Neuronal stem cell (in vitro differentiated cells): ENCODE data around the gene FXYD6.
A peak's percentile ranks its signal among the peaks of the same experiment; 100 is the strongest.

ENCODE experiments used
- DNase-seq: peaks from one replicate; pipeline ENCODE4 v3.0.0-alpha.2; 2013; ENCODE audit warnings: low spot score
- H2AFZ ChIP-seq: one replicate; pipeline ENCODE4 v1.6.1; 2013; ENCODE audit warnings: mild to moderate bottlenecking, low read length, inconsistent platforms
- H2AK5ac ChIP-seq: 2 replicates; pipeline ENCODE4 v1.6.1; 2013; ENCODE audit warnings: low read depth, mild to moderate bottlenecking, inconsistent platforms, low read length, moderate library complexity, mixed read lengths
- H2BK120ac ChIP-seq: 2 replicates; pipeline ENCODE4 v1.6.1; 2013; ENCODE audit warnings: low read depth, mild to moderate bottlenecking, inconsistent platforms, low read length, moderate library complexity, mixed read lengths
- H2BK12ac ChIP-seq: one replicate; pipeline ENCODE4 v1.6.1; 2013; ENCODE audit warnings: low read length, inconsistent platforms
- H2BK15ac ChIP-seq: 2 replicates; pipeline ENCODE4 v1.6.1; 2013; ENCODE audit warnings: mild to moderate bottlenecking, low read length, inconsistent platforms, mixed read lengths
- H2BK5ac ChIP-seq: one replicate; pipeline ENCODE4 v1.6.1; 2013; ENCODE audit warnings: inconsistent platforms, mild to moderate bottlenecking, low read length, moderate library complexity
- H3K14ac ChIP-seq: one replicate; pipeline ENCODE4 v1.6.1; 2013; ENCODE audit warnings: low read length, inconsistent platforms
- H3K18ac ChIP-seq: 2 replicates; pipeline ENCODE4 v1.6.1; 2013; ENCODE audit warnings: low read length, inconsistent platforms
- H3K23ac ChIP-seq: 2 replicates; pipeline ENCODE4 v1.6.1; 2013; ENCODE audit warnings: low read depth, mild to moderate bottlenecking, mixed read lengths, low read length, inconsistent platforms; ENCODE audit not compliant: poor library complexity
- H3K27ac ChIP-seq: replicated peaks from 3 replicates; pipeline ENCODE4 v1.5.1; 2013; ENCODE audit warnings: low read length, inconsistent platforms
- H3K27me3 ChIP-seq, 3 experiments: 2 replicates each; pipeline ENCODE4 v1.6.1; 2013; ENCODE audit warnings: low read length in 3 of 3, mild to moderate bottlenecking in 2 of 3, inconsistent platforms in 1 of 3, low read depth in 1 of 3, mixed read lengths in 1 of 3, moderate library complexity in 1 of 3; ENCODE audit not compliant: control insufficient read depth in 3 of 3, insufficient read depth in 3 of 3
- H3K36me3 ChIP-seq, 2 donors: replicated peaks in 1 of 2; 2 replicates each; pipeline ENCODE4 v1.6.1; 2013; ENCODE audit warnings: low read length in 2 of 2; ENCODE audit not compliant: control insufficient read depth in 2 of 2, insufficient read depth in 2 of 2
- H3K4ac ChIP-seq: 2 replicates; pipeline ENCODE4 v1.6.1; 2013; ENCODE audit warnings: inconsistent platforms, mild to moderate bottlenecking, low read length, moderate library complexity
- H3K4me1 ChIP-seq, 2 donors: 1 replicate in 1 of 2; 2 replicates in 1 of 2; pipeline ENCODE4 v1.6.1; 2013; ENCODE audit warnings: low read length in 2 of 2, low read depth in 1 of 2; ENCODE audit not compliant: control insufficient read depth in 2 of 2, insufficient read depth in 1 of 2
- H3K4me2 ChIP-seq: one replicate; pipeline ENCODE4 v1.6.1; 2013; ENCODE audit warnings: mild to moderate bottlenecking, low read length, inconsistent platforms; ENCODE audit not compliant: insufficient read depth, poor library complexity, severe bottlenecking
- H3K4me3 ChIP-seq, 2 donors: 2 replicates each; pipeline ENCODE4 v1.5.1; 2013; ENCODE audit warnings: low read length in 2 of 2, mild to moderate bottlenecking in 2 of 2, inconsistent platforms in 1 of 2, moderate library complexity in 1 of 2
- H3K79me1 ChIP-seq: one replicate; pipeline ENCODE4 v1.6.1; 2013; ENCODE audit warnings: low read depth, mild to moderate bottlenecking, inconsistent platforms, low read length, moderate library complexity
- H3K9ac ChIP-seq: one replicate; pipeline ENCODE4 v1.6.1; 2013; ENCODE audit warnings: mild to moderate bottlenecking, low read depth, low read length, inconsistent platforms; ENCODE audit not compliant: poor library complexity
- H3K9me3 ChIP-seq, 2 donors: replicated peaks in 1 of 2; 2 replicates each; pipeline versions ENCODE3 to v1.6.1; 2013; ENCODE audit warnings: low read length in 2 of 2, mild to moderate bottlenecking in 2 of 2, inconsistent platforms in 1 of 2, low read depth in 1 of 2, mixed read lengths in 1 of 2, moderate library complexity in 1 of 2; ENCODE audit not compliant: control insufficient read depth in 2 of 2, insufficient read depth in 1 of 2
- H4K8ac ChIP-seq: one replicate; pipeline ENCODE4 v1.6.1; 2013; ENCODE audit warnings: low read depth, mild to moderate bottlenecking, inconsistent platforms, low read length, moderate library complexity
- H4K91ac ChIP-seq: one replicate; pipeline ENCODE4 v1.6.1; 2013; ENCODE audit warnings: low read length, low read depth, mild to moderate bottlenecking, inconsistent platforms; ENCODE audit not compliant: poor library complexity
- WGBS, 2 donors: extraction: QIAGEN DNeasy Blood & Tissue Kit; methylation state at CpG; one replicate each; pipeline ENCODE4 v1.1.7; 2013; ENCODE audit warnings: missing lambda C conversion rate in 2 of 2, mixed read lengths in 1 of 2; ENCODE audit not compliant: insufficient read length in 2 of 2, insufficient replicate concordance in 1 of 2; ENCODE audit errors: extremely low coverage in 2 of 2; 5-methylcytosine and 5-hydroxymethylcytosine counted together

Gene FXYD6

DNA sequence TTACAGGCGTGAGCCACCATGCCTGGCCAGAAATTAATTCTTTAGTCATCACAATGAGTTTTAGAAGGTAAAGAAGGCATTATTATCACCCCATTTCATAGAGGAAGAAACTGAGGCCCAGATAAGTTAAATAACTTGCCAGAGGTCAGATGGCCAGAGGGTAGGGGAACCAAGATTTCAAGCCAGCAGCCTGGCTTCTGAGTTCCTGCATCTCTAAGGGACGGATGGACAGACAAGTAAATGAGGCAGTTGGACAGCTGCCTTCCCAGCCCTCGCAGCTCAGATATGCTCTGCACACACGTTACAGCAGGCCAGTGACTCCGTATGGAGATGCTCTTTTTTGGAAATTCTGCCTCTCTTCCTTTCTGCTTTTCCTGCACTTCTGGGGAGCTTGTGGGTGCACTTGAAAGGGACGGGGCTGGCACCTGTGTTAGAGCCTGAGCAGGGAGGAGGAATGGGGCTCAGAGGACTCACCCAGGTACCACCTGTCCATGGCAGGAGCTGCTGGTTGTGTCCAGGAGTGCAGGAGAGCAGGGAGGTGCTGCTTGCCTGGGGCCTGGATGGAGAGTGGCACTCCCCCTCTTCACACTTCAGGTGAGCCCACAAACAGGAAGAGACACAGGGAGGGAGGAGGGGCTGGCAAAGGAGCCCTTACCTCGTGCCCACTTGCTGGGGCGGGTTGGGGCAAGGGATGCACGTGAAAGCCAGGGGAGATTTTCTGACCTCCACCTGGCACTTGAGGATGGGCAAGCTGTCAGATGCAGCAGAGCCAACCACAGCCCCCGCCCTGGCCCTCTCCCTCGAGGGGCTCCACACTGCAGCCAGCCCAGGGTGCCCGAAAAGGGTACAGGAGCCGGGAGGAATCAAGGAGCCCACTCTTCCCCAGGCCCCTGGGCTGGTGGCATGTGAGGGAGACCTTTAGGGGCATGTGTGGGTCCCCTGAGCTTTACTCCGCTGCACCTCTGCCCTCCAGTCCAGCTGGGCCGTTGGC is 48.6 kb downstream of the FXYD6 start:
- peak overlapping the region; percentile 76 for H3K23ac ChIP-seq
- DNase-seq = no peak
- H3K4ac ChIP-seq = no peak overlapping the region
- no peak overlapping the region for H2BK12ac ChIP-seq
- H3K18ac ChIP-seq = no peak overlapping the region
- WGBS, 2 donors = no CpG with 5 or more reads among the region's 15 CpGs
- H3K27ac ChIP-seq = no peak overlapping the region
- no peak overlapping the region for H4K91ac ChIP-seq
- H3K27me3 ChIP-seq = peaks cover 0 to 35% (median 0%) of the 10 kb centered on the region in 3 experiments
- peak overlapping the region in 1 of 2 donors; percentile 16 for H3K4me3 ChIP-seq
- no peaks in the 10 kb centered on the region for H3K36me3 ChIP-seq
- H2BK120ac ChIP-seq = no peak overlapping the region
- no peak overlapping the region for H2AFZ ChIP-seq
- no peak overlapping the region for H3K4me2 ChIP-seq
- no peak overlapping the region for H4K8ac ChIP-seq
- peaks cover 4 to 13% of the 10 kb centered on the region in 2 donors for H3K4me1 ChIP-seq
- H2BK5ac ChIP-seq = no peak overlapping the region
- no peaks in the 10 kb centered on the region for H3K79me1 ChIP-seq
- no peak overlapping the region for H3K14ac ChIP-seq
- H3K9me3 ChIP-seq = no peaks in the 10 kb centered on the region
- no peak overlapping the region for H3K9ac ChIP-seq
- no peak overlapping the region for H2AK5ac ChIP-seq
- no peak overlapping the region for H2BK15ac ChIP-seq

GRCh38 chr11:117826832-117827231 is 49.6 kb downstream of the FXYD6 start:
- Histone ChIP-seq H3K4me1 (peaks cover 4 to 13% of the 10 kb centered on the region in 2 donors), H3K9me3 (no peaks in the 10 kb centered on the region), H4K8ac (no peak overlapping the region), H3K79me1 (no peaks in the 10 kb centered on the region), H4K91ac (no peak overlapping the region), H3K4me3 (no peak overlapping the region), H3K27ac (no peak overlapping the region), H3K36me3 (no peaks in the 10 kb centered on the region), H2BK15ac (no peak overlapping the region), H2BK12ac (no peak overlapping the region), H3K23ac (no peak overlapping the region), H3K9ac (no peak overlapping the region), H3K4me2 (no peak overlapping the region), H3K4ac (no peak overlapping the region), H2BK5ac (no peak overlapping the region), H3K18ac (no peak overlapping the region), H3K27me3 (peaks cover 0 to 38% (median 0%) of the 10 kb centered on the region in 3 experiments), H2BK120ac (no peak overlapping the region), H2AK5ac (no peak overlapping the region), H2AFZ (no peak overlapping the region), H3K14ac (no peak overlapping the region)
- 100% methylated on average over 1 of the region's 3 CpGs; no CpG with 5 or more reads in 1 of the 2 donors for WGBS, 2 donors
- DNase-seq = no peak

- no CpG with 5 or more reads among the region's 10 CpGs for WGBS, 2 donors
These were observed 50.3 kb downstream of the FXYD6 start for GRCh38 chr11:117826190-117826570.

GRCh38 chr11:117825538-117826189 is 50.8 kb downstream of the FXYD6 start:
- H2AFZ ChIP-seq = no peak overlapping the region
- peak overlapping the region; percentile 76 for H3K18ac ChIP-seq
- H4K91ac ChIP-seq = no peak overlapping the region
- H2BK12ac ChIP-seq = no peak overlapping the region
- H3K36me3 ChIP-seq = no peaks in the 10 kb centered on the region
- H2AK5ac ChIP-seq = no peak overlapping the region
- no CpG with 5 or more reads among the region's 8 CpGs for WGBS, 2 donors
- no peak overlapping the region for H2BK15ac ChIP-seq
- no peak overlapping the region for H3K4me3 ChIP-seq
- no peak overlapping the region for H3K4me2 ChIP-seq
- H3K23ac ChIP-seq = peak overlapping the region; percentile 61
- no peak for DNase-seq
- peaks cover 0 to 38% (median 0%) of the 10 kb centered on the region in 3 experiments for H3K27me3 ChIP-seq
- no peaks in the 10 kb centered on the region for H3K9me3 ChIP-seq
- H3K14ac ChIP-seq = no peak overlapping the region
- H3K27ac ChIP-seq = no peak overlapping the region
- no peak overlapping the region for H3K4ac ChIP-seq
- no peak overlapping the region for H2BK5ac ChIP-seq
- H4K8ac ChIP-seq = no peak overlapping the region
- H3K79me1 ChIP-seq = no peaks in the 10 kb centered on the region
- peak overlapping the region; percentile 65 for H3K9ac ChIP-seq
- H3K4me1 ChIP-seq = peaks cover 3 to 4% of the 10 kb centered on the region in 2 donors
- H2BK120ac ChIP-seq = no peak overlapping the region

More at GRCh38 chr11:117826190-117826570, 50.3 kb downstream of the FXYD6 start:
- Histone ChIP-seq H2BK12ac (no peak overlapping the region), H2BK15ac (no peak overlapping the region), H3K79me1 (no peaks in the 10 kb centered on the region), H3K4ac (no peak overlapping the region), H3K27ac (no peak overlapping the region), H3K36me3 (no peaks in the 10 kb centered on the region), H2AK5ac (no peak overlapping the region), H4K8ac (no peak overlapping the region), H3K27me3 (peaks cover 0 to 38% (median 0%) of the 10 kb centered on the region in 3 experiments), H3K4me3 (no peak overlapping the region), H3K18ac (no peak overlapping the region), H2BK120ac (no peak overlapping the region), H3K9ac (no peak overlapping the region), H2AFZ (no peak overlapping the region), H3K9me3 (no peaks in the 10 kb centered on the region), H3K14ac (no peak overlapping the region), H3K4me1 (peaks cover 4 to 7% of the 10 kb centered on the region in 2 donors), H3K4me2 (no peak overlapping the region), H2BK5ac (no peak overlapping the region), H3K23ac (no peak overlapping the region), H4K91ac (no peak overlapping the region)
- no peak for DNase-seq
